GM18907 (cell line): Measurements from ENCODE around the gene RACGAP1.
"Not testable (repeated sequence)": the region's sequence is repeated elsewhere in the genome, so short reads cannot be mapped to it uniquely, and the experiment has no call there.

Source experiments
- ATAC-seq: cut with Tn5 transposase; IDR thresholded peaks from one replicate; pipeline ENCODE4 v1.9.1; 2021; ENCODE audit warnings: mild to moderate bottlenecking, moderate library complexity; ENCODE audit not compliant: unreplicated experiment

Gene RACGAP1

DNA sequence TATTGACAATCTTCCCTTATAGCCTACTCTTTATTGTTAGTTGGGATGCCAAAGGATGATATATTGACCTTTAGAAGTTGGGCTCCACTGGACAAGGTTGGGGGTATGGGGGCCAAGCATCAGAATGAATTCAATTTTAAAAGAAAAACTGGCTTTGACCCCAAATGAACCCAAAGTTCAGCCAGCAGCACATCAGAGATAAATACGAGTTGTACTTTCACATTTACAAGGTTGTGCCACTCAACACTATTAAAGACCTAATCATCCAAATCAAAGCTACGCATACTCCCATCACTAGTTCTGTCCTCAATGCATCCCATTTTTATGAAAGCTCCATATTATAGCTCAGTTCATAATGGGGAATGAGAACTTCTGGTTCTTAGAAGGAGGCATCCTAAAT, 35.9 kb downstream of the RACGAP1 start:
- ATAC-seq, result not testable (repeated sequence)

- ATAC-seq, result no peak
Measured at GRCh38 chr12:49987625-49988303, 37.5 kb downstream of the RACGAP1 start.

DNA sequence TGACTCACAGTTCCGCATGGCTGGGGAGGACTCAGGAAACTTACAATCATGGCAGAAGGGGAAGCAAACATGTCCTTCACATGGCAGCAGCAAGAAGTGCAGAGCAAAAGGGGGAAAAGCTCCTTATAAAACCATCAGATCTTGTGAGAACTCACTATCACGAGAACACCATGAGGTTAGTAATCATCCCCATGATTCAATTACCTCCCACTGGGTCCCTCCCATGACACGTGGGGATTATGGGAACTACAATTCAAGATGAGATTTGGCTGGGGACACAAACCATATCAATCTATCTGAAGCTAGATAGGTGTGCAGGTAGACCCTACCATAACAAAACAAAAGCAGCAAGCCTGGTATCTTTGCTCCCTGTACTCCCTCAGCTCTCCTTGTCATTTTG, 38.8 kb downstream of the RACGAP1 start:
- ATAC-seq, result not testable (repeated sequence)

DNA sequence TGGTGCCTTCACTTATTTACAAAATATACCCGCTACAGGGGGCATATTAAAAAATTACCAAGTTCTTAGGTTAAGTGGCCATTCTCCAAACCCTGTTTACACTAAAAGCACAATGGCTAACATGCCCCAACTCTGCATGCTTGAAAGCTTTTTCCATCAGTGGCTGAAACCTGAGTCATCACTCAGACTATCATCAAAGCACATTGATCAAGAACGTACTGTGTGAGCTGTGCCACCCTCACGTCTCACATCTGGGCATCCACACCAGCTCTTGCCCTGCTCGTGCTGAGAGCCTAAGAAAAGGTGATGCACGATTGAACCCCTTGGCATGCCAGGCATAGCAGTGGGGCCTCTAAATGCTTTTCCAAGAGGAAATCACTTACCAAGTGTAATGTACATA, 39.3 kb downstream of the RACGAP1 start:
- no peak for ATAC-seq

- no peak for ATAC-seq
Measured at GRCh38 chr12:49984476-49985359, 40.6 kb downstream of the RACGAP1 start.

DNA sequence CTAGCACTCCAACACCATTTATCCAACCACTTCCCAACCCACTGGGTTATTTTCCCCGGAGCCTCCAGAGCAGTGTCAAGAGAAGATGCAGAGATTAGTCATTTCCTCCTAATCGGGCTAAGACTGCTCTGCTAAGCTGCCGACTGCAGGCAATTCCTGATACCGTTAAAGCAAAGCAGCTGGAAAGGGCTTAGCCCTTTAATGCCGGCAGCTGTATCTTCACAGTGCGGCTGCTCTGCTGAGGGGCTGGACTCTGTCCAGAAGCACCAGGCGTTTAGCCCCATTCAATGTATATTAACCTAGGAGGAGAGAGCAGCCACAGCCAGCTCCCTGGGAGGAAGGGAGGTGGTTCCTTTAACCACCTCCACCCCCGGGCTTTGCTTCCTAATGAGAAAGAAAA, 41.4 kb downstream of the RACGAP1 start:
- ATAC-seq, result no peak

DNA sequence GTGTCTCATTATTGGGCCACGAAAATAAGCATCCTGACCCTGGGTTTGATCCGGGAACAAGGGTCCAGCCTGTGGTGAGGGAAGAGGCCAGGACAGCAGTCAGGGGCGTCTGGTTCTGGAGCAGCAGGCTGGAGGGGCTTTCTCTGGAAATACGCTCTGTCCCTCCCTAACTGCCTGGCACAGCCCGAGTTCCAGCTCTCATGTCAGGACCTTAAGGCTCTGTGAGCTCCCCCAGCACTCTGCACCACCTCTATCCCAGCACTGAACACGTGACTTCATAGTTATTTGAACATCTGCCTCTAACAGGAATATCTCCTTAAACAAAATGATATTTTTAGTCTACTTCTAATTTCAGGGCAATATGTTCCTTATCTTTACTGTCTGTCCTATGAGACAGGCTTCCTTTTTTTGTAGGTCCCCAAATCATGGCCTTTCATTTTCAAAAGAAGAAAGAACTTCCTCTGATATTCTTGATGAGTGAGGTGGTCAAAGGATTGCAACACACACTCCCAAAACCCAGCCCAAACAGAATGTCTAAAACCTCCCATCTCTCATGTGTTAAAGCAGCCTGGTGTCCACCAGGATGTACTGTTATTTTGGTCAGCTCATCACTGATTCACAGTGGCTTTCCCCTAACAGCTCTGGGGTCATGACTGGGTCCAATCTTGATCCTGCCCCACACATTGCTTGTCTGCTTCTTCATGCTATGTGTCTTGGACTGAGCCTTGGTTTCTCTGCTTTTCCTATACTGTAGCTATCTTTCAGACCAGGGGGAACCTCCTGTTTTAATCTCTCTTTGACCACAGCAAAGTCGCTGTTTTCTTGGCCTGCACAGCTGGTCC, 42.8 kb downstream of the RACGAP1 start:
- ATAC-seq, result no peak

GRCh38 chr12:49980501-49981349, 44.6 kb downstream of the RACGAP1 start:
- ATAC-seq, result no peak

DNA sequence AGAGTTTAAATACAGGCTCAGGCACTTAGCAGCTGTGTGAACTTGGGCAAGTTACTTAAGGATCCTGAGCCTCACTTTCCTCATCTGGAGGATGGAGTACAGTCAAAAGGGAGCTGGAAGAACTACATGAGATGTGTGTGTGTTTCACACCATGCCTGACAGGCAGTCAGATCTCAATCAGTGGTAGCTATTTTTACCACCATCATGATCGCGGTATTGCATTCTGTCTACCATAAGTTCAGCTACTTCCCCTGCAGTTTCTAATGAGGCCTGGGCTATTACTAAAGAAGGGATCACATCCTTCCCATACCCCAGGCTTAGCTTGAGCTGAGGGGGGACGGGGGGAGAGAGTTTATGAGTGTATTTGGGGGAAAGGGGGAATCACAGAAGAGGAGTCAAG, 45.5 kb downstream of the RACGAP1 start:
- no peak for ATAC-seq

DNA sequence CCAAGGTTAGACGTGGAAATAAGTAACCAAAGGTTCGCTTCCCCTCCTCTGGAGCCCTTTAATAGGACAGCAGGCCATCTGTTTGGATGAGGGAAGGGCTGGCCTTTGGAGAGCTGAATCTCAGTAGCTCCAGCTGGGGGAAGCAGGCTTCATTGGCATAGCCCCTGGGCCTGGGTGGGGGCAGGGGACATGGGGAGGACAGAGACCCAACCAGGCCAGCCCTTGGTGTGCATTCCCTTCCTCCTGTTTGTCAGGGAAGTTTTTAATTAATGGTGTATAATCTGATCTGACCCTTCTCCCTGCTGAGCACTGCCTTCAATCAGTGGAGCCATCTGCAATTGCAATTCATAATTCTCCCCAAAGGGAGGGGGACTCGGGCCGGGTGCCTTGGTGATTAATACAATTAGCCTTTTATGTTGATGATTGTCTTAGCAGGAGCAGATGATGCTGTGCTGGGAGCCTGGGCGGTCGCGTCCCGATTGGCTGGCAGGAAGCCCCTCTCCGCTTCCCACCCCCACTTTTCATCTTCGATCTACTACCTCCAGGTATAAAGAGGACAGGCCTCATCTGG, 46.2 kb downstream of the RACGAP1 start:
- no peak for ATAC-seq

DNA sequence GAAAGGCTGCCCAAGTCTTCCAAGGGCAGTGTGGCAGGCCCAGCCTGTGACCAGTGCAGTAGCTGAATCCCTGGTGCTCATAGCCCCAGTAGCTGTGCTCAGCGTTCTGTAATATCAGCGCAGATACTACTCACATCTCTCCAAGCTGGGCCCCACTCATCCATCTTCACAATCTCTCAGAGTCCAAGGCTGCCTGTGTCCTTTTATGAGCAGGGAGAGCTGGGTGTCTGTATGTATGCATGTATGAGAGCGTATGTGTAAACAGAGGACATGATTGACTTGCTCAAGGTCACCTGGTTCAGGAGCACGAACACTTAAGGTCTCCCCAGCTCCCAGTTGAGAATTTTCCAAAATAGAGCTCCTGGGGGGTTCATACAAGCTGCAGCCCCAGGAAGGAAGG, 47.2 kb downstream of the RACGAP1 start:
- no peak for ATAC-seq

DNA sequence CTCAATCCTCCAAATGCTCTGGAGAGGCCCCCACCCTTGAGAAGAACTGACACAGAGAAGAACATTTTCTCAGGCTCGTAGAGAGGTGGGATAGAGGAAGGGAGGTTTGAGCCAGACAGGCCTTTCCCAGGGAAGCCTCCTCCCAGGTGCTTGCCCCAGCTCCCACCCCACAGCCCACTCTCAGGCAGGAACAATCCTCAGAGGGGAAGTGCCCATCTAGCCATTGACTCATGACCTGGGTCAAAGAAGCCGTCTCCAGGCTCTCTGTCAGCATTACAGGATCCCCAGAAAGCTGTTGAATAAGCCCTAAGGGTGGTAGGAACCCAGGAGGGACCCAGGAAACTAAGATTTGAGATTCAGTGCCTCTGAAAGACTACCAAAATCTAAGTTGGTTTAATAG, 48.7 kb downstream of the RACGAP1 start:
- ATAC-seq, result no peak

DNA sequence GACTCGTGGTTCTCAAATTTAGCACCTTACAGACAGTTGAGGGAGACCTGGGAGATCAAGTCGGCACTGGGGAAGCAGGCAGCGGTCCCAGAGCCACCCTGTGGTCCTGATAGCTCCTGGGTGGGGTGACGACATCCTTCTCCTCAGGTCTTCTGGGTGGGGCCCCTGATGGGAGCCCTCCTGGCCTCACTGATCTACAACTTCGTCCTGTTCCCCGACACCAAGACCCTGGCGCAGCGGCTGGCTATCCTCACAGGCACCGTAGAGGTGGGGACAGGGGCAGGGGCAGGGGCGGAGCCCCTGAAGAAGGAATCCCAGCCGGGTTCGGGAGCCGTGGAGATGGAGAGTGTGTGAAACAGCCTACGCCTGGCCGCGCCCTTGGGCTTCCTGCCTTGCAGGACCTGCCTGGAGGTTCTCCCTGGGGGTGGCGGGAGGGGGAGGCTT, 50.0 kb downstream of the RACGAP1 start:
- ATAC-seq, result no peak

DNA sequence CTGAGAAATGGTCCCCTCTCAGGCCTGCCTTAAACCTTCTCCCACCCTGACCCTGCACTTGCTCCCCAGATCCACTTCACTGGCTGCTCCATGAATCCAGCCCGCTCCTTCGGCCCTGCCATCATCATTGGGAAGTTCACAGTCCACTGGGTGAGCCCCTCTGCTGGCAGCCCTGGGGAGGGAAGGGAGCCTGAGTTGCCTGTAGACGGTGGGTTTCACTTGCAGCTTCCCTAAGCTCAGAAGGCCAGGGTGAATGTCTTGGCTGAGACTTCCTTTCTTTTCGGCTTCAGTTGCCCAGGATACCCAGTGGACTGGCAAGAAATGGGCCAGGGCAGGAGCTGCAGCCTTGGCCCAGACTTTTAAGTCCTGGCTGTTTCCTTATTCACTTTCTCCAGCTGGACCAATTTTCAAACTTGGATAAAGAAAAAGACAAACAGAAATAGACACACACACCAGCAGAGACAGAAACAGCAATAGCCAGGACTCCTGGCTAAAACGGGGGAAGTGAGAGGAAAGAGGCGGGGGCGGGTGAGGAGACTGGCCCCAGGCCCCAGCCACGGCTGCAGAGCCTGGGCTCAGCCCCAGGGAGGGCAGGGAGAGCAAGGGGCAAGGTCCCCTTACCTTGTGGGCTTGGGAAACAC, 50.5 kb downstream of the RACGAP1 start:
- ATAC-seq, result no peak

GRCh38 chr12:49974231-49974675, 51.0 kb downstream of the RACGAP1 start:
- ATAC-seq, result no peak

DNA sequence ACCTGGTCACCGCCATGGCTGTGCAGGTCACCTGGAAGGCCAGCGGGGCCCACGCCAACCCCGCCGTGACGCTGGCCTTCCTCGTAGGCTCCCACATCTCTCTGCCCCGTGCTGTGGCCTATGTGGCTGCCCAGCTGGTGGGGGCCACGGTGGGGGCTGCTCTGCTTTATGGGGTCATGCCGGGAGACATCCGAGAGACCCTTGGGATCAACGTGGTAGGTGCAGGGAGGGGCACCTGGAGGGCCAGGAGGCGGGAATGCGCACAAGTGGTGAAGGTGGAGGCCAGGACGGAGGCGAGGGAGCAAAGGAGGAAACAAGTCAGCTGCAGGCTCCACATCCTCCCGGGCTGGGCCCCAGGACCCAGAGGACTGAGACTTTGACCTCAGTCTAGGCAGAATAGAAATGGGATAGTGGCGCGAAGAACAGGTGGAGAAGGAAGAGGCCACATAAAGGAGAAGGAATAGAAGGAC, 51.9 kb downstream of the RACGAP1 start:
- no peak for ATAC-seq

DNA sequence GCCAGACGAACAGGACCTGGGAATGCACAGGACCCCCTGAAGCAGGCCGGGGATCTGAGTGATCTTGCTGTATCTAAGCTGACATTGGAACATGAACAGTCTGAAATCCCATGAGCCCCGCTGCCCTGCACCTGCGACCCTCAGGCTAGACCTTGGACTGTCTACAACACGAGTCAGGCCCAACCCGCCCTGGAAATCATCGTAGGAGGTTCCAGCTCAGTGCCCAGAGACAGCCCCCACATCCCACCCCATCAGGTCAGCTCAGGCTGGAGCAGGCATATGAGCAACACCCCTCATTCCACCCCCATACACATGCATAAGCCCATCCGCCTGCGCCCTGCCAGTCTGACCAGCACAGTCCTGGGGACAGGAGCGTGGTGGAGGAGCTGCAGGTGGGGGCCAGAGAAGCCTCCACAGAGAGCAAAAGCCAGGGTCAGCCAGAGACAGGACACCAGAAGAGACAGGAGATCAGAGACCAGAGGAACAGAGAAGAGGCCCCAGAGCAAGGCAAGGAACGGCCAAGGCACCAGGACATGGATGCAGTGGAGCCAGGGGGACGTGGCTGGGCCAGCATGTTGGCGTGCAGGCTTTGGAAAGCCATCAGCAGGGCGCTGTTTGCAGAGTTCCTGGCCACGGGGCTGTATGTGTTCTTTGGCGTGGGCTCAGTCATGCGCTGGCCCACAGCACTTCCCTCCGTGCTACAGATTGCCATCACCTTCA, 52.5 kb downstream of the RACGAP1 start, which contains the start of gene AQP6:
AQP6 (plus strand) TSS at position 307 of the 720 bp plus-strand sequence; CDS start at position 534, 227 bp downstream.
- ATAC-seq, result no peak

- ATAC-seq, result no peak
Measured at GRCh38 chr12:49972129-49972528, 53.2 kb downstream of the RACGAP1 start.

- no peak for ATAC-seq
Measured at GRCh38 chr12:49971141-49971540, 54.2 kb downstream of the RACGAP1 start.
